Activated T-cell treated with anti-CD3 and anti-CD28 coated beads, Interleukin-2, amount 50 U/mL, for 72 hours (primary cell): ENCODE data around the gene UHRF1. TPM values are rescaled to one million over a fixed set of nuclear protein-coding genes. Genes with fewer than 3 reads are reported as not detected.
A peak's percentile ranks its signal among the peaks of the same experiment; 100 is the strongest.

Experiments
- ATAC-seq, 2 donors: fragments of 150-1000 bp; cut with Tn5 transposase; replicated peaks in 1 of 2; 2 replicates each; pipeline ENCODE4 v1.10.0; 2021; ENCODE audit warnings: moderate library complexity in 2 of 2, mild to moderate bottlenecking in 1 of 2
- DNase-seq, 2 donors: peaks; one replicate each; pipeline ENCODE4 v3.0.0; 2021 to 2022; ENCODE audit warnings: mixed read lengths in 1 of 2
- H3K27ac Mint-ChIP-seq: one replicate; pipeline ENCODE4 v1.8.0; 2022; ENCODE audit warnings: mild to moderate bottlenecking, moderate library complexity, mixed read lengths
- H3K27me3 Mint-ChIP-seq: one replicate; pipeline ENCODE4 v1.8.0; 2022; ENCODE audit warnings: low read depth, mixed read lengths
- H3K36me3 Mint-ChIP-seq, 2 donors: one replicate each; pipeline ENCODE4 v1.8.0; 2022; ENCODE audit warnings: mixed read lengths in 2 of 2, mild to moderate bottlenecking in 1 of 2; ENCODE audit not compliant: insufficient read depth in 2 of 2
- H3K4me1 Mint-ChIP-seq: one replicate; pipeline ENCODE4 v1.8.0; 2022; ENCODE audit warnings: low read depth, mixed read lengths
- H3K4me3 Mint-ChIP-seq, 2 donors: one replicate each; pipeline ENCODE4 v1.8.0; 2022; ENCODE audit warnings: mild to moderate bottlenecking in 2 of 2, mixed read lengths in 2 of 2, moderate library complexity in 2 of 2
- H3K9me3 Mint-ChIP-seq, 2 donors: one replicate each; pipeline ENCODE4 v1.8.0; 2022; ENCODE audit warnings: mixed read lengths in 2 of 2
- total RNA-seq, 2 donors: library from RNA; stranded (reverse); gene quantifications; one replicate each; pipeline ENCODE4 v1.2.3, GENCODE V29; 2022

Gene UHRF1
- total RNA-seq, 2 donors from 2014 or later = 76.4 to 110 TPM

DNA sequence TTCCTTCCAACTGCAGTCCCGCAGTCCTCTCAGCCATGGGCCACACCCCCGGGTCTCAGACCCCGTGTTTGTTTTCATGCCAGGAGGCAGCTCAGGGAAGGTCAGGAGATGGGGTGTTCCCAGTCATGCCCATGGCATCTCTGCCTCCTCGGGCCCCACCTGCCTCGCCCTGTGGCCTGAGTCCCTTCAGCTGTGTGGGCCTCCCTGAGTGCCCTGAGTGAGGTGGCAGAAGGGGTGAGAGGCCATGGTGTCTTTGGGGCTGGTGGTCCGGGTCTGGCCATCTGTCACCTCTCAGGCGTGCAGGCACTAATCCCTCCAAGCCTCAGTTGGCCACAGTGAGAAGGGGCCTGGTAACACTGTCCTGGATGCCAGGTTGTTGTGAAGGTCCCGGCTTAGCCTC is 48.7 kb downstream of the UHRF1 start:
- H3K27ac Mint-ChIP-seq = no peak overlapping the region
- no peaks in the 10 kb centered on the region for H3K27me3 Mint-ChIP-seq
- peaks cover 13 to 24% of the 10 kb centered on the region in 2 donors for H3K36me3 Mint-ChIP-seq
- ATAC-seq (no peak), DNase-seq (no peak)
- H3K4me1 Mint-ChIP-seq = no peaks in the 10 kb centered on the region
- H3K9me3 Mint-ChIP-seq = no peaks in the 10 kb centered on the region
- H3K4me3 Mint-ChIP-seq = no peak overlapping the region

DNA sequence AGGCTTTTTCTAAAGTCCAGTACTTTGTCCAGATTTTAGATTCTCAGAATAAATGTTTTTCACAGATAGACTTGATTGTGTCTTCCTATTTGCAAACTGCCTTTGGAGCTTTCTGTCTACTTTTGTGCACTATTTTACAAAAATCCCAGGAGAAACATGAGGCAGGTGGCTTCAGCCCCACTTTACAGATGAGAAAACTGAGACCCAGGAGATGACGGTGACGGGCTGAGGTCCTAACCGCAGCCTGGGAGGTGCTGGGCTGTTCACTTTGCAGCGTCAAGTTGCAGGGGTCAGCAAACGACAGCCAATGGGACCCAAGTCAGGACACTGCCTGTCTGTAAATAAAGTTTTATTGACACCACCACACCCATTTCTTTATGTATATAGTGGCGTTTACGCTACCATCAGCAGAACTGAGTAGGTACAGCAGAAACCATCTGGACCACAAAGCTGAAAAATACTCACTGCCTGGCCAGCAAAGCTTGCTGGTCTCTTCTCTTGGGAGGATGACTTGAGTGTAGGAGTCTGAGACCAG is 52.9 kb downstream of the UHRF1 start:
- ATAC-seq = no peak
- H3K4me3 Mint-ChIP-seq = no peak overlapping the region
- no peaks in the 10 kb centered on the region for H3K9me3 Mint-ChIP-seq
- no peak for DNase-seq
- H3K4me1 Mint-ChIP-seq = no peaks in the 10 kb centered on the region
- H3K27ac Mint-ChIP-seq = no peak overlapping the region
- H3K36me3 Mint-ChIP-seq = peaks cover 5 to 17% of the 10 kb centered on the region in 2 donors
- H3K27me3 Mint-ChIP-seq = no peaks in the 10 kb centered on the region

DNA sequence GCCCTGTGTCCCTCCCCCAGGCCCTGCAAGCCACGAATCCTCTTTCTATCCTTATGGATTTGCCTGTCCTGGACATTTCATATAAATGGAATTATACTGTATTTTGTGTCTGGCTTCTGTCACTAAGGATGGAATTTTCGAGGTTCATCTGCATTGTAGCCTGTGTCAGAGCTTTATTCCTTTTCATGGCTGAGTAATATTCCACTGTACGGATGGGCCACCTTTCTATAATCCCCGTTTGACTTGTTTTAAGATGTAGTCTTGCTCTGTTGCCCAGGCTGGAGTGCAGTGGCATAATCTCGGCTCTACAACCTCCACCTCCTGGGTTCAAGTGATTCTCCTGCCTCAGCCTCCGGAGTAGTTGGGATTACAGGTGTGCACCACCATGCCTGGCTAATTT is 55.8 kb downstream of the UHRF1 start:
- no peak for DNase-seq
- Mint-ChIP-seq H3K27ac (no peak overlapping the region), H3K4me1 (peaks cover 20% of the 10 kb centered on the region), H3K9me3 (no peaks in the 10 kb centered on the region), H3K36me3 (peaks cover 3 to 12% of the 10 kb centered on the region in 2 donors), H3K27me3 (no peaks in the 10 kb centered on the region), H3K4me3 (no peak overlapping the region)
- ATAC-seq = no peak

DNA sequence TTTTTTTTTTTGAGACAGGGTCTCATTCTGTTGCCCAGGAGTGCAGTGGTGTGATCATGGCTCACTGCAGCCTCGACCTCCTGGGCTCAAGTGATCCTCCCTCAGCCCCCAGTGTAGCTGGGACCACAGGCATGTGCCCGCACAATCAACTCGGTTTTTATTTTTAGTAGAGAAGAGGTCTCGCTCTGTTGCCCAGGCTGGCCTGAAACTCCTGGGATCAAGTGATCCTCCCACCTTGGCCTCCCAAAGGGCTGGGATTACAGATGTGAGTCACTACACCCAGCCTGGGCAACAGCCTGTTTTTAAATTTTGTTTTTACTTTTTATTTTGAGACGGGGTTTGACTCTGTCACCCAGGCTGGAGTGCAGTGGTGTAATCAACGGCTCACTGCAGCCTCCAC is 57.3 kb downstream of the UHRF1 start:
- Mint-ChIP-seq H3K4me3 (no peak overlapping the region), H3K27ac (no peak overlapping the region), H3K9me3 (no peaks in the 10 kb centered on the region), H3K4me1 (peaks cover 35% of the 10 kb centered on the region), H3K36me3 (peaks cover 3 to 12% of the 10 kb centered on the region in 2 donors), H3K27me3 (no peaks in the 10 kb centered on the region)
- no peak for ATAC-seq
- no peak for DNase-seq

DNA sequence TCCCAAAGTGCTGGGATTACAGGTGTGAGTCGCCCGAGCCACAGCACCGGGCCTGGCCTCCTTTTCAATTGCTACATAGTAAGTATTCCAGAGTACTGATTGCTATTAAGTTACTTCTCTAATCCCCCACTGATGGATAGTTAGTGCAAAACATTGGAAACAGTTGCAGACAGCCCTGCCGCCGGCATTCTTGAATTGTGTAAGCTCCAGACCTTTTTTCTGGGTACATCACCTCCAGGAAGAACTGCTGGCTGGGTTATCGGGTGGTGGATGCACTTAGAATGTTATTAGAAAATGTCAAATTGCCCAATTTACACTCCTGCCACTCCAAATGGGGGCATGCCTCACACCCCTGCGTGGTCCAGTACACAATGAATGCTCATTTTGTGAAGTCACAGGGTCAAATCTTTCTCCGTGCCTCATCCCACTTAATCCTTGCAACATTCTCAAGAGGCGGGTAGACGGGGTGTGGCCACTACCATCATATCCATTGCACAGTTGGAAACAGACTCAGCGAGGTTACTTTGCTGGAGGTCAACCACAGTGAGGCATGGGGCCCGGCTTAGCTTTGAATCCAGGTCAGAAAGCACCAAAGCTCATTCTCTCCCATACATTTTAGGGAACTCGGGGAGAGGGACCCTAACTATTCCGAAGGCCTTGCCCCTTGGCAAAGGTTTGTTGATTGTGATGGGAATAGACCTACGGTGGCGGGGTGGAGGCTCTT is 58.6 kb downstream of the UHRF1 start:
- ATAC-seq (no peak), DNase-seq (peak in 1 of 2 donors; percentile 5)
- Mint-ChIP-seq H3K36me3 (peaks cover 1 to 9% of the 10 kb centered on the region in 2 donors), H3K4me3 (peak overlapping the region; percentile 81 to 88), H3K4me1 (peaks cover 46% of the 10 kb centered on the region), H3K9me3 (no peaks in the 10 kb centered on the region), H3K27ac (peak overlapping the region; percentile 61), H3K27me3 (no peaks in the 10 kb centered on the region)

DNA sequence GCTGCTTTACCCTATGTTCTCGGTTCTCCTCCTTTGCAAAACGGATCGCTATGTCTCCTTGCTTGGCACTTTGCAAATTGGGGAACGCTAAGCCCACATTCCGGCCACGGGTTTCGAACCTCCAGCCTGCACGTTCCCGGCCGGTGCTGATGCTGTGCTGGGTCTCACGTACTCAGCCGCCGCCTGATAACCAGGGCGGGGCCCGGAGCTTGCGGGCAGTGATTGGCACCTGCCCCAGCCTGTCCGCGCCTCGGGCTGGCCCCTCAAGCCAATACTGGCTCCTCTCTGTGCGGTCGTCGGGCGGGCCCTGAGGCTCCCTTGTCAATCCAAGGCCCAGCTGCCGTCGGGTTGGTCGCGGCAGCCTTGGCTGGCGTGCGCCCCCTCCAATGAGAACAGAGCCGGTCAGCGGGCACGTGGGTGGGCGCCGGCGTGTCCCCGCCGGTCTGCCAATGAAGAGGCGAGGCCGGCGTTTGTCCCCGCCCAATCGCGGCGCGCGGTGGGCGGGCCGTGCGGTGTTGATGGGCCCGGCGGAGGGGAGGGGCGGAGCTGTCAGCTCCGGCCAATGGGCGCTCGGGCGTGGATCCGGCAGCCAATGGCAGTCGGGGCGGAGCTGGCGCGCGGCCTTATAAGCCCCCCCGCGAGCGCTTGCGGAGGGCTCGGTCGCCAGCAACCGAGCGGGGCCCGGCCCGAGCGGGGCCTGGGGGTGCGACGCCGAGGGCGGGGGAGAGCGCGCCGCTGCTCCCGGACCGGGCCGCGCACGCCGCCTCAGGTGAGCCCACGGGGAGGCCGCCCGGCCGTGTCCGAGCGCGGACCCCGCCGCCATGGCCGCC is 59.4 kb downstream of the UHRF1 start, which contains the start of gene KDM4B:
Gene KDM4B (plus strand): TSS at position 652 of the 830 bp plus-strand sequence. CDS start 63,778 bp downstream, outside the sequence.
- Mint-ChIP-seq H3K9me3 (no peaks in the 10 kb centered on the region), H3K36me3 (peaks cover 1 to 9% of the 10 kb centered on the region in 2 donors), H3K4me1 (peaks cover 50% of the 10 kb centered on the region), H3K4me3 (peak within 1 kb of the TSS; percentile 97), H3K27ac (peak within 1 kb of the TSS; percentile 74), H3K27me3 (no peaks in the 10 kb centered on the region)
- ATAC-seq (peak; percentile 94), DNase-seq (peak; percentile 99 to 100)

DNA sequence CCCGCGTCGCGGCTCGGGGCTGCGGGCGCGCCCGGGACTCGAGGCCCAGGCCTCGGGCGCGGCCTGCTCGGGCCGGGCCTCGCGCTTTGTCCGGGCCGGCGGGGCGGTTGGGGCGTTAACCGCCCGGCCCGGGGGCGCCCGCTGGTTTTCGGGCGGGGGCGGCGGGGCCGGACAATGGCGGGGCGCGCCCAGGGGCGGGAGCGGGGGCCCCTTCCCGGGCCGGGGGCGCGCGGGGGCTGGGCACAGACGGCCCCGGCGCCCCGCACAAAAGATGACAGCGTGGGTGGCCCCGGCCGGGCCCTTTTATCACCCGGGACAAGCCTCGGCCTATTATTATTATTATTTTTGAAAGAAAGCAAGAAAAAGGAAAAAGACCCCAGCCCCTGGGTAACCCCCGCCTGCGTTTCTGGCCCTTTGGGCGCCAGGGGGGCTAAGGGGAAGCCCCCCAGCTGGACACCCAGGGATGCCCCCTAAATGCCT is 60.0 kb downstream of the UHRF1 start:
- no peak for ATAC-seq
- Mint-ChIP-seq H3K27ac (peak overlapping the region; percentile 74), H3K36me3 (peaks cover 0 to 9% of the 10 kb centered on the region in 2 donors)

DNA sequence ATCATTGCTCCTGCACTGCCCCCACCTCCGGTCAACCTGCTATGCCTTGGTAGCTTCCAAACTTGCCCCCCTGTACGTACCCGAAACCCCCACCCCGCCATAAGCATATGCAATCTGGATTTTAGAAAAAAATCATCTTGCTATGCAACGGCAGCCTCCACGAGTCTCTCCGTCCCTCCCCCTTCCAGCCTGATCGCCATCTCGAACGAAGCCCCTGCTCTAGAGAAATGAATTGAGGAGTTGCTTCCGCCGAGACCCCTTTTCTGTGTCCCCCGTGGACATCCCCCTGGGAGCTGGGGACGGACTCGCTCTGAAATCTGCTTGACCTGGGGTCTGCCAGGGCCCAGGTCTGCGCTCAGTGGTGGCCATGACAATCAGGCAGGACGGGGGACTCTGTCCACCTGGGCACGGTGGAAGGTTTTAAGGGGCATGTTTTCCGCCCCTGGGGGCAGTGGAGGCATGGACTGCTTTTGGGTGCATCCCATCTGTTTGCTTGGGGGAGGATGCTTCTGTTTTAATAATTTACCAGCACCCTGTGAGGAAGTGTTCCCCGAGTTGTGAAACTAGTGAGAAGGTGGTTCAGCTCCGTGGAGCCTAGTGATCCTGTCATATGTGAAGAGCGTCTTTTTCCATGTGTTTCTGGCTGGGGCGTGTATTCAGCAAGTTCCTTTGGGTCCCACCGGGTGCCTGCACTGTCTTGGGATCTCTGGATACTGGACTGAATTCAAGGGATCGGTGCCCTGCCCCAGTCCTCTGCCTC is 60.7 kb downstream of the UHRF1 start:
- Mint-ChIP-seq H3K27me3 (no peaks in the 10 kb centered on the region), H3K4me1 (peaks cover 53% of the 10 kb centered on the region), H3K36me3 (peaks cover 0 to 8% of the 10 kb centered on the region in 2 donors), H3K4me3 (peak overlapping the region; percentile 97), H3K9me3 (no peaks in the 10 kb centered on the region), H3K27ac (peak overlapping the region; percentile 74)
- ATAC-seq (no peak), DNase-seq (peak; percentile 6 to 15)

More for the DNA sequence above, 60.0 kb downstream of the UHRF1 start:
- no peak for DNase-seq
- Mint-ChIP-seq H3K27me3 (no peaks in the 10 kb centered on the region), H3K4me1 (peaks cover 50% of the 10 kb centered on the region), H3K9me3 (no peaks in the 10 kb centered on the region), H3K4me3 (peak overlapping the region; percentile 97)

DNA sequence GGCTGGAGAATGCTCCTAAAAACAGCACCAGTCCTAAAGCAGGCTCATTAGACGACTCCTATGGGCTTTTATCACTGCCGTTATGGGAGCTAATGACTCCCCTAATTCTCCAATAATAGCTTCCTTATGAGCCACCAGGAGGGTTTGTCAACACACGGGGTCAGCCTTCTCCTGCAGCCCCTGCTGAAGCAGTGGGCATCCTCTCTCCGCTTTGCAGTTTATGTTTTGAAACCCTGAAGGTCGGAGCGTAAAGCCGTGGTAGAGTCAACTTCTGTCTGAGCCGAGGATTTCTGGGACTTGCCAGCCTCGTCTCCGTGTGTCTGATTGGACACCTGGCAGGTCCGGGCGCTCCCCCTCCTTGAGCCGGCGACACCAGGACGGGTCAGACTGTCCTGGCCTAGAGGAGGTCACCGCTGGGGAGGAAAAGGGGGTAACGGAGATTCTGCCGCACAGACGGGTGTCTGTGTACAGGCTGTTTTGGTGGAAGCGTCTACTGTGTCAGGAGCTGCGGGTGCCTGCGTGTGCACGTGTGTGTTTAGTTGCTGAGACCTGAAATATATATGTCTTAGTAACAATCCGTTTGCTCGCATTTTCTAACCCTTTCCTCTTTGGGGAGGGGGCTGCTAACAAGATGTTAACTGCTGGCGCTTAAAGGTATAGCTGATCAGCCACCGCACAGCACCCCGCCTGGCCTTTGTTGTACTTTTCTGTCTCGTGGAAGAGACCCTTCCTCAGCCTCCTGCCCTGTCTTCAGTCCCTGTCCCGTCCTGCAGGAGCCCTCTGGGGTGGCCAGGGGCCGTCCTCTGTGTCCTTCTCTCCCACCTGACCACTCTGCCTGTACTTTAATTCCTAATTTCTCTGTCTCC is 61.5 kb downstream of the UHRF1 start:
- Mint-ChIP-seq H3K4me1 (peaks cover 56% of the 10 kb centered on the region), H3K9me3 (no peaks in the 10 kb centered on the region), H3K4me3 (peak overlapping the region; percentile 97), H3K27me3 (no peaks in the 10 kb centered on the region), H3K27ac (peak overlapping the region; percentile 69), H3K36me3 (peaks cover 0 to 4% of the 10 kb centered on the region in 2 donors)
- DNase-seq (peak in 1 of 2 donors; percentile 11), ATAC-seq (no peak)

DNA sequence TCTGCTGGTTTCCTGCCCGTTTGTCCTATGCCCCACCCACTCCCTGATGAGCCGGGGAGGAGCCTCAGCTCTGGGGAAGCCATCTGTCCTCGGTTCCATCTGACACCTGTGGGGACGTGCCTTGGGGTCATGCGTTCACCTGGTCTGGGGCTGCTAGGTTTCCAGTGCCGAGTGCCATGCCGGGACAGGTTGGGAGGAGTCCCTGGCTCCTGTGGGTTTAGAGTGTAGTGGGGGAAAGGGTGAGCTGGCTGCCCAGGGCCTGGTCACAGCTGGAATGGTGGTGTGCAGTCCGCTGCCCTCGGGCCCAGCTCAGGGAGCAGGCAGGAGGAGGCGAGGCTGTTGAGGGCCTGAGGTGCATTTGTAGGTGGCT is 62.1 kb downstream of the UHRF1 start:
- DNase-seq = peak; percentile 23 to 40
- H3K27me3 Mint-ChIP-seq = no peaks in the 10 kb centered on the region
- peak overlapping the region; percentile 12 for H3K27ac Mint-ChIP-seq
- H3K36me3 Mint-ChIP-seq = peaks cover 0 to 4% of the 10 kb centered on the region in 2 donors
- ATAC-seq = no peak
- peaks cover 56% of the 10 kb centered on the region for H3K4me1 Mint-ChIP-seq
- peak overlapping the region; percentile 97 for H3K4me3 Mint-ChIP-seq
- no peaks in the 10 kb centered on the region for H3K9me3 Mint-ChIP-seq

DNA sequence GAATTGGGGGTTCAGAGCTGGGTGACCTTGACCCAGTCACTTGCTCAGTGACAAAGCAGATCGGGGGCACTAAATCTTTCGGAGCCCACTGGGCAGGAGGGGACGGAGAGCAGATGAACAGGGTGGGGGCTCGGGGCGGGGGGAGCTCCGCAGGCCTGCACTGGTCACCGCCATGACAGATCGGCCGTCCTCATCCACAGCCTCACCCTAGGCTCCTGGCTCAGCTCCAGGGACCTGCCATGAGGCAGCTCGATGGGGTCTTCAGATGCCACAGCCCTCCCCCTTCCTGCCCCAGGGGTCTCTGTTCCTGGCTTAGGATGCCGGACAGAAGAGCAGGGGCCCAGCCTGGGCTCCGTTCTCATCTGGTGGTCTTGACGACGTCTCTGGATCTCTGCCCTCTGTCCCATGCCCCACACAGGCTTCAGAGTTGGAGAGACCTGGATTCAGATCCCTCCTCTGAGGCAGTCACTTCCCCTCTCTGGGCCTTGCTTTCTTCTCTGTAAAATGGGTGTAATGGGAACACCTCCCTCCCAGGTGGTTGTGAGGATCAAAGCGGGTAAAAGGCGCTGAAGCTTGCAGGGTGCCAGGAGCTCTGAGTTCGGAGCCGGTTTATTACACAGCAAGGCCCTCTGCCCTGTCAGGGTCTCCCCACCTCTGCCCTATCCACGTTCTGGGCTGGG is 62.7 kb downstream of the UHRF1 start:
- Mint-ChIP-seq H3K36me3 (peaks cover 0 to 4% of the 10 kb centered on the region in 2 donors), H3K27me3 (no peaks in the 10 kb centered on the region), H3K9me3 (no peaks in the 10 kb centered on the region), H3K27ac (no peak overlapping the region), H3K4me1 (peaks cover 56% of the 10 kb centered on the region), H3K4me3 (peak overlapping the region; percentile 36 to 97)
- ATAC-seq (no peak), DNase-seq (no peak)
